Endodermal cell (in vitro differentiated cells): ENCODE data around the gene PASK. TPM values are rescaled to one million over a fixed set of nuclear protein-coding genes. Genes with fewer than 3 reads are reported as not detected.

Source experiments
- DNase-seq: peaks from one replicate; pipeline ENCODE4 v3.0.0-alpha.2; 2017
- H3K27ac ChIP-seq: 2 replicates; pipeline ENCODE4 v1.5.1; 2013; ENCODE audit warnings: mild to moderate bottlenecking, low read depth, low read length, moderate library complexity
- H3K27me3 ChIP-seq: 2 replicates; pipeline ENCODE4 v1.6.1; 2013; ENCODE audit warnings: mild to moderate bottlenecking, low read length, moderate library complexity; ENCODE audit not compliant: insufficient read depth, control insufficient read depth, poor library complexity, severe bottlenecking
- H3K36me3 ChIP-seq: 2 replicates; pipeline ENCODE4 v1.7.0; 2013; ENCODE audit warnings: mild to moderate bottlenecking, low read length, moderate library complexity; ENCODE audit not compliant: control insufficient read depth, insufficient read depth
- H3K4me1 ChIP-seq: one replicate; pipeline ENCODE4 v1.7.0; 2013; ENCODE audit warnings: low read length; ENCODE audit not compliant: control insufficient read depth, insufficient read depth
- H3K4me3 ChIP-seq: 2 replicates; pipeline ENCODE4 v1.5.1; 2013; ENCODE audit warnings: mild to moderate bottlenecking, low read length, moderate library complexity
- H3K9ac ChIP-seq: 2 replicates; pipeline ENCODE4 v1.6.1; 2013; ENCODE audit warnings: mild to moderate bottlenecking, low read length, moderate library complexity; ENCODE audit not compliant: poor library complexity, severe bottlenecking; ENCODE audit errors: extremely low read depth
- H3K9me3 ChIP-seq: 2 replicates; pipeline ENCODE4 v1.6.1; 2013; ENCODE audit warnings: mild to moderate bottlenecking, low read length, moderate library complexity; ENCODE audit not compliant: control insufficient read depth
- H3K27ac Mint-ChIP-seq: 2 replicates; pipeline ENCODE4 v1.8.0; 2020; ENCODE audit warnings: mixed read lengths
- H3K27me3 Mint-ChIP-seq: 2 replicates; pipeline ENCODE4 v1.8.0; 2021; ENCODE audit warnings: mild to moderate bottlenecking, mixed read lengths; ENCODE audit not compliant: insufficient read depth
- H3K36me3 Mint-ChIP-seq: 2 replicates; pipeline ENCODE4 v1.8.0; 2020; ENCODE audit warnings: low read depth, mixed read lengths
- H3K4me1 Mint-ChIP-seq: 2 replicates; pipeline ENCODE4 v1.8.0; 2020; ENCODE audit warnings: mixed read lengths
- H3K4me3 Mint-ChIP-seq: 2 replicates; pipeline ENCODE4 v1.8.0; 2020; ENCODE audit warnings: mild to moderate bottlenecking, moderate library complexity, mixed read lengths
- H3K9me3 Mint-ChIP-seq: 2 replicates; pipeline ENCODE4 v1.8.0; 2020; ENCODE audit warnings: mild to moderate bottlenecking, mixed read lengths
- WGBS, 2 experiments: methylation state at CpG; one replicate each; pipeline versions ENCODE4 v1.1.5 to v1.1.7; 2013; ENCODE audit warnings: missing lambda C conversion rate in 2 of 2, mixed read lengths in 1 of 2; ENCODE audit not compliant: insufficient coverage in 1 of 2, insufficient read length in 1 of 2; 5-methylcytosine and 5-hydroxymethylcytosine counted together
- total RNA-seq, 2 donors: library from RNA; stranded (reverse); fragmentation: NEBNext Ultra II Directional in 1 of 2; extraction: Animal tissue kit (Norgen Biotek cat#: 25700) in 1 of 2; gene quantifications; 2 replicates in 1 of 2; 3 replicates in 1 of 2; pipeline ENCODE4 v1.2.1, GENCODE V29; 2021
- TF ChIP-seq, protein P1 (sequence below): fragments of 200-600 bp; sonication (generic); conservative IDR thresholded peaks from 2 replicates; pipeline ENCODE4 v1.5.0; 2021; ENCODE audit warnings: antibody characterized with exemption, mild to moderate bottlenecking

PASK gene
- total RNA-seq, 2 donors from 2014 or later: 76.5 to 94.5 TPM

DNA sequence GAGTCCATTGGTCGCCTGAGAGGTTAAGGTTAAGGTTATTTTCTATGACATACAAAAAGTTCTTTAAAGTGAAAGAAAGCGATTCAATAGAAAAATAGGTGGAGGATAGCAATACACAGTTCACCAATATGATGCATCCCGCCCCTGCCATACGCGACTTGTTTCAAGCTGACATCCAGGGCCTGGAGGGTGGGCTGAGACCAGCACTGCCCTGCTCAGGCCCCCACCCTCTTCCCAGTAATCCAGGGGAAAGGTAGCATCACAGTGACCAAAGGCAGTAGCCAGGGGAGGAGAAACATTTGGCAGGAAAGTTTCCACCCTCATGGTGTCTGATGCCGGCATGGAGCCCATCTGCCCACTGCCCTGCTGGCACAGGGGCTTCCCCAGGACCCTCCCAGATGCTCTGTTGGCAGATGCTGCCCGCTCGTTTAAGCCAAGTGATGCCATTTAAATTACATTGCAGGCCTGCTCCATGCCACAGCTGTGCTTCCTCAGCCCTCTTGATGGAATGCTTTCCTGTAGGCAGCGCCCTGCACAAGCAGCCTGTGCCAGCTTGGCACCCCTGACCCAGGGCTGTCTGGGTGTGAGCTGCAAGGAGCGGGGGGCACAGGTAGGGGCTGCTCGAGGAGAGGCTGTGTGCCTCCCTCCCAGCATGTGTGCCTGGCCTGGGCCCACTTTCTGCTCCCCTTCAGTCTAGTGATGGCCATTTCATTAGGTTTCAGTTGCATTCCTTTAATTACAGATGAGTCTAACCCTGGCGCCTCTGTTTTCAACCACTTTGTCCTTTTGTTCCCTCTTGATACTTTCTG, 28.5 kb upstream of the PASK start:
- Histone ChIP-seq H3K9me3 (no peaks in the 10 kb centered on the region), H3K4me1 (no peaks in the 10 kb centered on the region), H3K4me3 (no peak overlapping the region), H3K36me3 (peaks cover 20% of the 10 kb centered on the region), H3K27ac (no peak overlapping the region), H3K9ac (no peak overlapping the region), H3K27me3 (no peaks in the 10 kb centered on the region)
- Mint-ChIP-seq H3K4me1 (no peaks in the 10 kb centered on the region), H3K4me3 (no peak overlapping the region), H3K36me3 (peaks cover 49% of the 10 kb centered on the region), H3K27ac (no peak overlapping the region), H3K27me3 (no peaks in the 10 kb centered on the region), H3K9me3 (no peaks in the 10 kb centered on the region)
- DNase-seq: no peak
- 91 to 95% methylated on average over 4 to 12 of the region's 12 CpGs for WGBS, 2 experiments
- TF ChIP-seq, protein P1, sequence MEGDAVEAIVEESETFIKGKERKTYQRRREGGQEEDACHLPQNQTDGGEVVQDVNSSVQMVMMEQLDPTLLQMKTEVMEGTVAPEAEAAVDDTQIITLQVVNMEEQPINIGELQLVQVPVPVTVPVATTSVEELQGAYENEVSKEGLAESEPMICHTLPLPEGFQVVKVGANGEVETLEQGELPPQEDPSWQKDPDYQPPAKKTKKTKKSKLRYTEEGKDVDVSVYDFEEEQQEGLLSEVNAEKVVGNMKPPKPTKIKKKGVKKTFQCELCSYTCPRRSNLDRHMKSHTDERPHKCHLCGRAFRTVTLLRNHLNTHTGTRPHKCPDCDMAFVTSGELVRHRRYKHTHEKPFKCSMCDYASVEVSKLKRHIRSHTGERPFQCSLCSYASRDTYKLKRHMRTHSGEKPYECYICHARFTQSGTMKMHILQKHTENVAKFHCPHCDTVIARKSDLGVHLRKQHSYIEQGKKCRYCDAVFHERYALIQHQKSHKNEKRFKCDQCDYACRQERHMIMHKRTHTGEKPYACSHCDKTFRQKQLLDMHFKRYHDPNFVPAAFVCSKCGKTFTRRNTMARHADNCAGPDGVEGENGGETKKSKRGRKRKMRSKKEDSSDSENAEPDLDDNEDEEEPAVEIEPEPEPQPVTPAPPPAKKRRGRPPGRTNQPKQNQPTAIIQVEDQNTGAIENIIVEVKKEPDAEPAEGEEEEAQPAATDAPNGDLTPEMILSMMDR: no peak

DNA sequence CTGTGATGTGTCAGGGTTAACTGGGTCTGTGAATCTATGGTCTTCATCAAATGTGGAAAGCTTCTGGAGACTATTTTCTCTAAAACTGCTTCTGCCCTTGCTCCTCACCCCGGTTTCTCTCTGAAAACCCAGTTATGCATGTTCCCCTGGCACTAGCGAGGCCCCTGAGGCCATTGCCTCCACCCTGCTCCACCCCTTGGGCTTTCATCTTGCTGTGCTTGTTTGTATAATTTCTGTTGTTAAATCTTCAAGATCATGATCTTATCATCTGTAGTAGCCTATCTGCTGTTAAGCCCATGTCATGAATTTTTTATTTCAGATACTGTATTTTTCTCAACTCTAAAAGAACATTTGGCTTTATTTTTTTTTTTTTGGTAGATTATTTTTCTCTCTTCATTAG, 24.3 kb upstream of the PASK start:
- Mint-ChIP-seq H3K36me3 (peaks cover 66% of the 10 kb centered on the region), H3K27me3 (no peaks in the 10 kb centered on the region), H3K4me1 (no peaks in the 10 kb centered on the region), H3K4me3 (no peak overlapping the region), H3K9me3 (peaks cover 17% of the 10 kb centered on the region), H3K27ac (no peak overlapping the region)
- peaks cover 38% of the 10 kb centered on the region for H3K36me3 ChIP-seq
- no peak overlapping the region for H3K4me3 ChIP-seq
- no peak for DNase-seq
- TF ChIP-seq, protein P1: no peak
- no peak overlapping the region for H3K27ac ChIP-seq
- WGBS, 2 experiments: 90 to 100% methylated on average over 1 to 2 of the region's 2 CpGs
- peaks cover 13% of the 10 kb centered on the region for H3K9me3 ChIP-seq
- no peaks in the 10 kb centered on the region for H3K4me1 ChIP-seq
- H3K9ac ChIP-seq: no peak overlapping the region
- H3K27me3 ChIP-seq: no peaks in the 10 kb centered on the region

DNA sequence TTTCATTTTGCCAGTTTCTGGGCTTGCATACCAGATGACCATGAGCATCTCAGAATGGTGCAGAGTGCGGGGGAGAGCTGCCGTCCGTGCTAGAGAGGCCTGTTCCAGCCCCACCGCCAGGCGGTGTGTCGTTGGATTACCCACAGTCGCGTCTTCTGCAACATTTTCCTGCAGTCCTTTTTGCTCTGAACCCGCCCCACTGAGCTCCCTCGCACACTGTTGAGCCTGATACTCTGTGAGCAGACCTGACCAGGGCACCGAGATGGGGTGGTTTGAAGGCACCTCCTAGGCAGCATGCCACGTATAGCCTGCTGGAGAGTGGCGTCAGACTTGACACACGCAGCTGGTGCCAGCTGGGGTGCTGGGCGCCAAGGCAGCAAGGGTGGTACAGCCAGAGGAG, 19.1 kb upstream of the PASK start:
- peaks cover 17% of the 10 kb centered on the region for H3K9me3 Mint-ChIP-seq
- no peak overlapping the region for H3K4me3 ChIP-seq

More for the DNA sequence above, 19.1 kb upstream of the PASK start:
- no peak overlapping the region for H3K27ac ChIP-seq
- H3K9ac ChIP-seq: no peak overlapping the region
- H3K4me1 ChIP-seq: no peaks in the 10 kb centered on the region
- Mint-ChIP-seq H3K4me1 (no peaks in the 10 kb centered on the region), H3K36me3 (peaks cover 58% of the 10 kb centered on the region), H3K27ac (no peak overlapping the region), H3K27me3 (no peaks in the 10 kb centered on the region), H3K4me3 (no peak overlapping the region)
- 94 to 95% methylated on average over 13 to 15 of the region's 15 CpGs for WGBS, 2 experiments
- DNase-seq: no peak
- no peaks in the 10 kb centered on the region for H3K27me3 ChIP-seq
- H3K36me3 ChIP-seq: peaks cover 52% of the 10 kb centered on the region
- H3K9me3 ChIP-seq: peaks cover 13% of the 10 kb centered on the region
- TF ChIP-seq, protein P1: no peak
